ENCODE data around the gene GARNL3. TPM values are rescaled to one million over a fixed set of nuclear protein-coding genes. Genes with fewer than 3 reads are reported as not detected.
A peak's percentile ranks its signal among the peaks of the same experiment; 100 is the strongest.

Gene GARNL3
- total and polyA plus RNA-seq, 2 of the 13 experiments (the other 11 are each of a cell fraction or from before 2014, with no cell fraction given) = 3.9 to 11.0 TPM

DNA sequence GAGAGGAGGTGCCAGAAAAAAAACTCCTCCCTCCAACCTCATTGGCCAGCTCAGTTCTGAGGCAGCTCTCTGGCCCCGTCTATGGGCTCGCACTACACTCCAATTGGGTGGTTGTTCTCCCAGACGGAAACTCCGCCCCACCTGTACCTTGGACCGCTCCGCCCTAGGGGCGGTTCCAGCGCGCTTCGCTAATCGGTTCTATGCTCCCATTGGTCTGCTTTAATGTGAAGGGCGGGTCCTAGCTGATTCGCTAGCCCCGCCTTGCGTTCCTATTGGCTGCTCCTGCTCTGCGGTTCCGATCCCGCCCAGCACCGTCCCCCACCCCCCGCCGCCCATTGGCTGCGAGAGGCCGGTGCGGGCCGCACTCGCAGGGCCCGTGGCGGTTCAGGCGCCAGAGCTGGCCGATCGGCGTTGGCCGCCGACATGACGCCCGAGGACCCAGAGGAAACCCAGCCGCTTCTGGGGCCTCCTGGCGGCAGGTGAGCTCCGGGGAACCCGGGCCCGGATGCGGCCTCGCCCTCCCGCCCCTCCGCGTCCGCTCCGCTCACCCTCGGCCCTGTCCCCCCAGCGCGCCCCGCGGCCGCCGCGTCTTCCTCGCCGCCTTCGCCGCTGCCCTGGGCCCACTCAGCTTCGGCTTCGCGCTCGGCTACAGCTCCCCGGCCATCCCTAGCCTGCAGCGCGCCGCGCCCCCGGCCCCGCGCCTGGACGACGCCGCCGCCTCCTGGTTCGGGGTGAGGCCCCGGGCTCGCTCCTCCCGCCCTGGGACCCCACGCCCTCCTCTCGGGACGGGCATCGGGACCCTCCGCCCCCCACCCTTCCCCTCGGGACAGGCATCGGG lies 132.5 kb downstream of the GARNL3 start, which contains the start of gene SLC2A8 (continued):
- TF ChIP-seq, protein P1, sequence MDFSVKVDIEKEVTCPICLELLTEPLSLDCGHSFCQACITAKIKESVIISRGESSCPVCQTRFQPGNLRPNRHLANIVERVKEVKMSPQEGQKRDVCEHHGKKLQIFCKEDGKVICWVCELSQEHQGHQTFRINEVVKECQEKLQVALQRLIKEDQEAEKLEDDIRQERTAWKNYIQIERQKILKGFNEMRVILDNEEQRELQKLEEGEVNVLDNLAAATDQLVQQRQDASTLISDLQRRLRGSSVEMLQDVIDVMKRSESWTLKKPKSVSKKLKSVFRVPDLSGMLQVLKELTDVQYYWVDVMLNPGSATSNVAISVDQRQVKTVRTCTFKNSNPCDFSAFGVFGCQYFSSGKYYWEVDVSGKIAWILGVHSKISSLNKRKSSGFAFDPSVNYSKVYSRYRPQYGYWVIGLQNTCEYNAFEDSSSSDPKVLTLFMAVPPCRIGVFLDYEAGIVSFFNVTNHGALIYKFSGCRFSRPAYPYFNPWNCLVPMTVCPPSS (IDR thresholded peaks at IDR 0.05) = no peak
- TF ChIP-seq, protein P2, sequence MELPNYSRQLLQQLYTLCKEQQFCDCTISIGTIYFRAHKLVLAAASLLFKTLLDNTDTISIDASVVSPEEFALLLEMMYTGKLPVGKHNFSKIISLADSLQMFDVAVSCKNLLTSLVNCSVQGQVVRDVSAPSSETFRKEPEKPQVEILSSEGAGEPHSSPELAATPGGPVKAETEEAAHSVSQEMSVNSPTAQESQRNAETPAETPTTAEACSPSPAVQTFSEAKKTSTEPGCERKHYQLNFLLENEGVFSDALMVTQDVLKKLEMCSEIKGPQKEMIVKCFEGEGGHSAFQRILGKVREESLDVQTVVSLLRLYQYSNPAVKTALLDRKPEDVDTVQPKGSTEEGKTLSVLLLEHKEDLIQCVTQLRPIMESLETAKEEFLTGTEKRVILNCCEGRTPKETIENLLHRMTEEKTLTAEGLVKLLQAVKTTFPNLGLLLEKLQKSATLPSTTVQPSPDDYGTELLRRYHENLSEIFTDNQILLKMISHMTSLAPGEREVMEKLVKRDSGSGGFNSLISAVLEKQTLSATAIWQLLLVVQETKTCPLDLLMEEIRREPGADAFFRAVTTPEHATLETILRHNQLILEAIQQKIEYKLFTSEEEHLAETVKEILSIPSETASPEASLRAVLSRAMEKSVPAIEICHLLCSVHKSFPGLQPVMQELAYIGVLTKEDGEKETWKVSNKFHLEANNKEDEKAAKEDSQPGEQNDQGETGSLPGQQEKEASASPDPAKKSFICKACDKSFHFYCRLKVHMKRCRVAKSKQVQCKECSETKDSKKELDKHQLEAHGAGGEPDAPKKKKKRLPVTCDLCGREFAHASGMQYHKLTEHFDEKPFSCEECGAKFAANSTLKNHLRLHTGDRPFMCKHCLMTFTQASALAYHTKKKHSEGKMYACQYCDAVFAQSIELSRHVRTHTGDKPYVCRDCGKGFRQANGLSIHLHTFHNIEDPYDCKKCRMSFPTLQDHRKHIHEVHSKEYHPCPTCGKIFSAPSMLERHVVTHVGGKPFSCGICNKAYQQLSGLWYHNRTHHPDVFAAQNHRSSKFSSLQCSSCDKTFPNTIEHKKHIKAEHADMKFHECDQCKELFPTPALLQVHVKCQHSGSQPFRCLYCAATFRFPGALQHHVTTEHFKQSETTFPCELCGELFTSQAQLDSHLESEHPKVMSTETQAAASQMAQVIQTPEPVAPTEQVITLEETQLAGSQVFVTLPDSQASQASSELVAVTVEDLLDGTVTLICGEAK (IDR thresholded peaks at IDR 0.05) = no peak
- TF ChIP-seq, protein P2 (CRISPR knock-in tag; IDR thresholded peaks at IDR 0.05) = no peak; the same call in 1 of the 2 replicates
- TF ChIP-seq, protein P3, sequence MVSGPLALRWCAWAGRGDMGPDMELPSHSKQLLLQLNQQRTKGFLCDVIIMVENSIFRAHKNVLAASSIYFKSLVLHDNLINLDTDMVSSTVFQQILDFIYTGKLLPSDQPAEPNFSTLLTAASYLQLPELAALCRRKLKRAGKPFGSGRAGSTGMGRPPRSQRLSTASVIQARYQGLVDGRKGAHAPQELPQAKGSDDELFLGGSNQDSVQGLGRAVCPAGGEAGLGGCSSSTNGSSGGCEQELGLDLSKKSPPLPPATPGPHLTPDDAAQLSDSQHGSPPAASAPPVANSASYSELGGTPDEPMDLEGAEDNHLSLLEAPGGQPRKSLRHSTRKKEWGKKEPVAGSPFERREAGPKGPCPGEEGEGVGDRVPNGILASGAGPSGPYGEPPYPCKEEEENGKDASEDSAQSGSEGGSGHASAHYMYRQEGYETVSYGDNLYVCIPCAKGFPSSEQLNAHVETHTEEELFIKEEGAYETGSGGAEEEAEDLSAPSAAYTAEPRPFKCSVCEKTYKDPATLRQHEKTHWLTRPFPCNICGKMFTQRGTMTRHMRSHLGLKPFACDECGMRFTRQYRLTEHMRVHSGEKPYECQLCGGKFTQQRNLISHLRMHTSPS (CRISPR knock-in tag; IDR thresholded peaks at IDR 0.05; ENCODE audit: low read depth) = no peak
- TF ChIP-seq MTF1 (CRISPR knock-in tag; IDR thresholded peaks at IDR 0.05) = 0 out of 2 replicates have a peak, but pooled peaks have one; percentile 61
- TF ChIP-seq ZBTB1 (CRISPR knock-in tag; IDR thresholded peaks at IDR 0.05; ENCODE audit: borderline replicate concordance) = no peak
- TF ChIP-seq XRCC5 (optimal IDR thresholded peaks at IDR 0.05; ENCODE audit: low read length) = no peak
- no peak for TF ChIP-seq ZNF775 (CRISPR knock-in tag; IDR thresholded peaks at IDR 0.05; ENCODE audit: borderline replicate concordance)
- TF ChIP-seq KDM6A (CRISPR knock-in tag; IDR thresholded peaks at IDR 0.05; ENCODE audit: low read depth) = no peak
- no peak for TF ChIP-seq ZNF460 (CRISPR knock-in tag; IDR thresholded peaks at IDR 0.05; ENCODE audit: borderline replicate concordance)
- no peak for TF ChIP-seq KDM4B (CRISPR knock-in tag; IDR thresholded peaks at IDR 0.05)
